Thymus (tissue), 14 donors: ENCODE measurements around the gene BZW1. TPM values are rescaled to one million over a fixed set of nuclear protein-coding genes. Genes with fewer than 3 reads are reported as not detected.

ENCODE experiments used
- DNase-seq, 9 donors: peaks; one replicate each; pipeline ENCODE4 v3.0.0-alpha.2; 2013; ENCODE audit warnings: low spot score in 9 of 9, low read depth in 6 of 9, missing footprints in 1 of 9
- H3K27ac ChIP-seq, 2 donors: one replicate each; pipeline ENCODE4 v1.5.1; 2013; ENCODE audit warnings: control low read depth in 1 of 2, low read depth in 1 of 2, low read length in 1 of 2, mild to moderate bottlenecking in 1 of 2, moderate library complexity in 1 of 2
- H3K27me3 ChIP-seq, 2 donors: one replicate each; pipeline ENCODE4 v1.5.1; 2013; ENCODE audit warnings: low read length in 1 of 2; ENCODE audit not compliant: control insufficient read depth in 2 of 2, insufficient read depth in 1 of 2
- H3K36me3 ChIP-seq, 2 donors: one replicate each; pipeline ENCODE4 v1.5.1; 2013; ENCODE audit warnings: low read length in 1 of 2, mild to moderate bottlenecking in 1 of 2, moderate library complexity in 1 of 2; ENCODE audit not compliant: control insufficient read depth in 2 of 2, insufficient read depth in 2 of 2
- H3K4me1 ChIP-seq, 2 donors: one replicate each; pipeline ENCODE4 v1.5.1; 2013; ENCODE audit warnings: low read length in 2 of 2; ENCODE audit not compliant: control insufficient read depth in 2 of 2, insufficient read depth in 2 of 2
- H3K4me3 ChIP-seq, 2 donors: one replicate each; pipeline ENCODE4 v1.5.1; 2013; ENCODE audit warnings: low read length in 2 of 2, control low read depth in 1 of 2, mild to moderate bottlenecking in 1 of 2
- H3K9me3 ChIP-seq, 2 donors: one replicate each; pipeline ENCODE4 v1.5.1; 2013; ENCODE audit warnings: low read length in 1 of 2, mild to moderate bottlenecking in 1 of 2; ENCODE audit not compliant: control insufficient read depth in 2 of 2, insufficient read depth in 1 of 2
- WGBS: extraction: QIAGEN DNeasy Blood & Tissue Kit; methylation state at CpG from one replicate; pipeline ENCODE4 v1.1.7; 2013; 5-methylcytosine and 5-hydroxymethylcytosine counted together
- long read RNA-seq, 10 donors: transcript quantifications; one replicate each; lab custom pipeline, GENCODE V29; 2026
- polyA plus RNA-seq: library from polyadenylated mRNA; stranded (reverse); fragments of 200-250 nt; gene quantifications from one replicate; pipeline ENCODE4 v1.2.3, GENCODE V29; 2013
- total RNA-seq: library from RNA; stranded (reverse); fragments of 120-200 nt; gene quantifications from one replicate; pipeline ENCODE4 v1.2.4, GENCODE V29; 2013
- donor health status: healthy.

Gene BZW1
- total RNA-seq = 257 TPM
- polyA plus RNA-seq = 119 TPM
- long read RNA-seq, donor 1, full-length matches to known transcripts = 13 of 13 reads
- long read RNA-seq, donor 1, partial matches to known transcripts = 0 of 13 reads
- long read RNA-seq, donor 1, other reads (novel, unspliced or antisense) = 0 of 13 reads
- long read RNA-seq, donor 2, full-length matches to known transcripts = 103 of 851 reads
- long read RNA-seq, donor 2, partial matches to known transcripts = 381 of 851 reads
- long read RNA-seq, donor 2, other reads (novel, unspliced or antisense) = 367 of 851 reads
- long read RNA-seq, donor 3, full-length matches to known transcripts = 90 of 121 reads
- long read RNA-seq, donor 3, partial matches to known transcripts = 31 of 121 reads
- long read RNA-seq, donor 3, other reads (novel, unspliced or antisense) = 0 of 121 reads
- long read RNA-seq, donor 4, full-length matches to known transcripts = 34 of 489 reads
- long read RNA-seq, donor 4, partial matches to known transcripts = 340 of 489 reads
- long read RNA-seq, donor 4, other reads (novel, unspliced or antisense) = 115 of 489 reads
- long read RNA-seq, donor 5, full-length matches to known transcripts = 95 of 787 reads
- long read RNA-seq, donor 5, partial matches to known transcripts = 475 of 787 reads
- long read RNA-seq, donor 5, other reads (novel, unspliced or antisense) = 217 of 787 reads
- long read RNA-seq, donor 6, full-length matches to known transcripts = 61 of 77 reads
- long read RNA-seq, donor 6, partial matches to known transcripts = 16 of 77 reads
- long read RNA-seq, donor 6, other reads (novel, unspliced or antisense) = 0 of 77 reads
- long read RNA-seq, donor 7, full-length matches to known transcripts = 100 of 116 reads
- long read RNA-seq, donor 7, partial matches to known transcripts = 11 of 116 reads
- long read RNA-seq, donor 7, other reads (novel, unspliced or antisense) = 5 of 116 reads
- long read RNA-seq, donor 8, full-length matches to known transcripts = 24 of 24 reads
- long read RNA-seq, donor 8, partial matches to known transcripts = 0 of 24 reads
- long read RNA-seq, donor 8, other reads (novel, unspliced or antisense) = 0 of 24 reads
- long read RNA-seq, donor 9, full-length matches to known transcripts = 45 of 45 reads
- long read RNA-seq, donor 9, partial matches to known transcripts = 0 of 45 reads
- long read RNA-seq, donor 9, other reads (novel, unspliced or antisense) = 0 of 45 reads
- long read RNA-seq, donor 10, full-length matches to known transcripts = 51 of 57 reads
- long read RNA-seq, donor 10, partial matches to known transcripts = 6 of 57 reads
- long read RNA-seq, donor 10, other reads (novel, unspliced or antisense) = 0 of 57 reads

- peak within 1 kb of the TSS; percentile 98 to 99 for H3K27ac ChIP-seq
- peaks cover 17 to 31% of the 10 kb centered on the region in 2 donors for H3K36me3 ChIP-seq
- H3K4me3 ChIP-seq = peak within 1 kb of the TSS; percentile 82 to 94
- under 1% methylated on average over 75 of the region's 75 CpGs for WGBS
- H3K4me1 ChIP-seq = peaks cover 9 to 17% of the 10 kb centered on the region in 2 donors
- DNase-seq = peak; percentile 93 to 99 (median 96)
- H3K27me3 ChIP-seq = no peaks in the 10 kb centered on the region
- no peaks in the 10 kb centered on the region for H3K9me3 ChIP-seq
Observed at GRCh38 chr2:200811333-200812121, at the start of gene BZW1. Gene BZW1 (plus strand): TSS chr2:200811910. CDS start chr2:200813218, 1,308 bp downstream.

- no peak overlapping the region for H3K4me3 ChIP-seq
- 96% methylated on average over 4 of the region's 4 CpGs for WGBS
- H3K4me1 ChIP-seq = peaks cover 0 to 16% of the 10 kb centered on the region in 2 donors
- no peak overlapping the region for H3K27ac ChIP-seq
- no peaks in the 10 kb centered on the region for H3K27me3 ChIP-seq
- peaks cover 24 to 31% of the 10 kb centered on the region in 2 donors for H3K36me3 ChIP-seq
- no peaks in the 10 kb centered on the region for H3K9me3 ChIP-seq
- DNase-seq = no peak
Observed at GRCh38 chr2:200762127-200762526, 49.6 kb upstream of the BZW1 start.

- DNase-seq = no peak
- H3K4me1 ChIP-seq = peaks cover 0 to 16% of the 10 kb centered on the region in 2 donors
- H3K27ac ChIP-seq = no peak overlapping the region
- WGBS = 98% methylated on average over 4 of the region's 4 CpGs
- no peaks in the 10 kb centered on the region for H3K9me3 ChIP-seq
- peaks cover 28 to 29% of the 10 kb centered on the region in 2 donors for H3K36me3 ChIP-seq
- H3K4me3 ChIP-seq = no peak overlapping the region
- no peaks in the 10 kb centered on the region for H3K27me3 ChIP-seq
Observed at GRCh38 chr2:200763422-200763821, 48.3 kb upstream of the BZW1 start.

GRCh38 chr2:200765139-200765951 lies 46.4 kb upstream of the BZW1 start:
- H3K4me1 ChIP-seq = peaks cover 0 to 16% of the 10 kb centered on the region in 2 donors
- 96% methylated on average over 2 of the region's 2 CpGs for WGBS
- peaks cover 28 to 29% of the 10 kb centered on the region in 2 donors for H3K36me3 ChIP-seq
- peak in 4 of 9 donors; percentile 5 to 54 (median 22) for DNase-seq
- H3K27me3 ChIP-seq = no peaks in the 10 kb centered on the region
- no peaks in the 10 kb centered on the region for H3K9me3 ChIP-seq
- peak overlapping the region in 1 of 2 donors; percentile 22 for H3K27ac ChIP-seq
- no peak overlapping the region for H3K4me3 ChIP-seq

- peak overlapping the region in 1 of 2 donors; percentile 43 for H3K27ac ChIP-seq
- H3K4me3 ChIP-seq = no peak overlapping the region
- no peak for DNase-seq
- peaks cover 0 to 16% of the 10 kb centered on the region in 2 donors for H3K4me1 ChIP-seq
- peaks cover 31 to 35% of the 10 kb centered on the region in 2 donors for H3K36me3 ChIP-seq
- WGBS = 99% methylated on average over 8 of the region's 8 CpGs
- H3K9me3 ChIP-seq = no peaks in the 10 kb centered on the region
- H3K27me3 ChIP-seq = no peaks in the 10 kb centered on the region
Observed at GRCh38 chr2:200765995-200766660, 45.6 kb upstream of the BZW1 start.

- H3K4me1 ChIP-seq = peaks cover 0 to 16% of the 10 kb centered on the region in 2 donors
- no peak overlapping the region for H3K27ac ChIP-seq
- no peak for DNase-seq
- WGBS = 93% methylated on average over 12 of the region's 12 CpGs
- H3K4me3 ChIP-seq = no peak overlapping the region
- H3K36me3 ChIP-seq = peaks cover 23 to 31% of the 10 kb centered on the region in 2 donors
- H3K27me3 ChIP-seq = no peaks in the 10 kb centered on the region
- no peaks in the 10 kb centered on the region for H3K9me3 ChIP-seq
Observed at GRCh38 chr2:200767111-200767885, 44.4 kb upstream of the BZW1 start.

GRCh38 chr2:200770847-200771246 lies 40.9 kb upstream of the BZW1 start:
- Histone ChIP-seq H3K9me3 (peaks cover 0 to 2% of the 10 kb centered on the region in 2 donors), H3K27ac (no peak overlapping the region), H3K4me1 (peaks cover 0 to 2% of the 10 kb centered on the region in 2 donors), H3K4me3 (no peak overlapping the region), H3K36me3 (peaks cover 14 to 29% of the 10 kb centered on the region in 2 donors), H3K27me3 (no peaks in the 10 kb centered on the region)
- DNase-seq = no peak
- 97% methylated on average over 6 of the region's 6 CpGs for WGBS
